Activated T-cell treated with anti-CD3 and anti-CD28 coated beads for 4 hours (primary cell): ENCODE results near the gene PSRC1.
"Not testable (repeated sequence)": the region's sequence is repeated elsewhere in the genome, so short reads cannot be mapped to it uniquely, and the experiment has no call there.

Experiments used
- DNase-seq: peaks from one replicate; pipeline ENCODE4 v3.0.0-alpha.2; 2020

Gene PSRC1

GRCh38 chr1:109295712-109296415 lies 12.9 kb upstream of the PSRC1 start:
- no peak for DNase-seq

- no peak for DNase-seq
Measured at GRCh38 chr1:109294481-109294880, 11.5 kb upstream of the PSRC1 start.

- no peak for DNase-seq
Measured at GRCh38 chr1:109293026-109293425, 10.1 kb upstream of the PSRC1 start.

GRCh38 chr1:109292364-109292763 lies 9.4 kb upstream of the PSRC1 start:
- DNase-seq, result no peak

- DNase-seq, result no peak
Measured at GRCh38 chr1:109290998-109291397, 8.1 kb upstream of the PSRC1 start.

- no peak for DNase-seq
Measured at GRCh38 chr1:109290137-109290536, 7.2 kb upstream of the PSRC1 start.

- not testable (repeated sequence) for DNase-seq
Measured at GRCh38 chr1:109286762-109287161, 3.8 kb upstream of the PSRC1 start.

- no peak for DNase-seq
Measured at GRCh38 chr1:109283748-109284600, 1.0 kb upstream of the PSRC1 start.

- DNase-seq, result no peak
Measured at GRCh38 chr1:109282497-109282951, 421 bp downstream of the PSRC1 start.

GRCh38 chr1:109281680-109282496 lies 1.1 kb downstream of the PSRC1 start:
- no peak for DNase-seq

- DNase-seq, result no peak
Measured at GRCh38 chr1:109280862-109281261, 2.1 kb downstream of the PSRC1 start.

- no peak for DNase-seq
Measured at GRCh38 chr1:109279615-109280278, 3.2 kb downstream of the PSRC1 start.

- DNase-seq, result peak; percentile 48
Measured at GRCh38 chr1:109277434-109278204, 5.3 kb downstream of the PSRC1 start.

- DNase-seq, result no peak
Measured at GRCh38 chr1:109275706-109276345, 7.1 kb downstream of the PSRC1 start.

GRCh38 chr1:109274533-109275476 lies 8.1 kb downstream of the PSRC1 start:
- no peak for DNase-seq

- no peak for DNase-seq
Measured at GRCh38 chr1:109273570-109274288, 9.2 kb downstream of the PSRC1 start.

- no peak for DNase-seq
Measured at GRCh38 chr1:109272831-109273547, 10.0 kb downstream of the PSRC1 start.

GRCh38 chr1:109272021-109272799 lies 10.7 kb downstream of the PSRC1 start:
- DNase-seq, result no peak
